Tibial nerve (tissue), 4 donors: ENCODE measurements around the gene FRMD4B.

Experiments
- EP300 ChIP-seq, 2 donors: sonication (generic); formaldehyde crosslinking; IDR thresholded peaks; one replicate each; pipeline ENCODE4 v1.6.1; 2017; ENCODE audit warnings: antibody characterized with exemption in 2 of 2, mild to moderate bottlenecking in 1 of 2
- POLR2A ChIP-seq, 2 donors: fragments of 450-650 bp; IDR thresholded peaks; one replicate each; pipeline ENCODE4 v1.6.1; 2017; ENCODE audit warnings: antibody characterized with exemption in 2 of 2, mild to moderate bottlenecking in 2 of 2, moderate library complexity in 2 of 2
- TF ChIP-seq, protein P1 (sequence below), 5 experiments: fragments of 200-600 bp in 3 of 5; fragments of 450-650 bp in 2 of 5; sonication (generic) in 3 of 5; IDR thresholded peaks; one replicate each; pipeline ENCODE4 v1.5.1; 2016 to 2019; ENCODE audit warnings: antibody characterized with exemption in 5 of 5, mild to moderate bottlenecking in 3 of 5, moderate library complexity in 2 of 5

DNA sequence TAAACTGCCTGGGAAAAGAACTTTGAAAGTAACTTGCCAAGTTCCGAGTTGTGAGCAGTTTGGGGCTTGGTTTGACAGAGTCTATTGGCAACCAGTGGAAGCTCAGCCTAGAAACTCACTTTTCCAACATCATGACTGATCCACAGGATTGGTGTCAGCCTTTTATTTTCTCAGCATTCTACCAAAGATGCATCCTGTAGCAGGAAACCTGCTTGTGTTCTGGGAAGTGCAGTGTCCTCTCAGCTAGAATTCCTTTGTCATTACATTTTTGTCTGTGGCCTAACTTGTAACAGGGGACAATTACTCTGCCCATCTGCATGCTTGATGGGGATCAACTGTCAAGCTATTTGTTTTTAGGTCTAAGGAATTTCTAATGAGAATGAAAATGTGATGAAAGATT, 146.8 kb downstream of the FRMD4B start:
- TF ChIP-seq, protein P1, sequence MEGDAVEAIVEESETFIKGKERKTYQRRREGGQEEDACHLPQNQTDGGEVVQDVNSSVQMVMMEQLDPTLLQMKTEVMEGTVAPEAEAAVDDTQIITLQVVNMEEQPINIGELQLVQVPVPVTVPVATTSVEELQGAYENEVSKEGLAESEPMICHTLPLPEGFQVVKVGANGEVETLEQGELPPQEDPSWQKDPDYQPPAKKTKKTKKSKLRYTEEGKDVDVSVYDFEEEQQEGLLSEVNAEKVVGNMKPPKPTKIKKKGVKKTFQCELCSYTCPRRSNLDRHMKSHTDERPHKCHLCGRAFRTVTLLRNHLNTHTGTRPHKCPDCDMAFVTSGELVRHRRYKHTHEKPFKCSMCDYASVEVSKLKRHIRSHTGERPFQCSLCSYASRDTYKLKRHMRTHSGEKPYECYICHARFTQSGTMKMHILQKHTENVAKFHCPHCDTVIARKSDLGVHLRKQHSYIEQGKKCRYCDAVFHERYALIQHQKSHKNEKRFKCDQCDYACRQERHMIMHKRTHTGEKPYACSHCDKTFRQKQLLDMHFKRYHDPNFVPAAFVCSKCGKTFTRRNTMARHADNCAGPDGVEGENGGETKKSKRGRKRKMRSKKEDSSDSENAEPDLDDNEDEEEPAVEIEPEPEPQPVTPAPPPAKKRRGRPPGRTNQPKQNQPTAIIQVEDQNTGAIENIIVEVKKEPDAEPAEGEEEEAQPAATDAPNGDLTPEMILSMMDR (IDR thresholded peaks at IDR 0.05), result no peak
- TF ChIP-seq POLR2A (IDR thresholded peaks at IDR 0.05) (no peak), EP300 (IDR thresholded peaks at IDR 0.05) (no peak)
